ENCODE data around the gene ST7.

The ST7 gene

GRCh38 chr7:117273325-117273724, 320.0 kb downstream of the ST7 start:
- no peak for DNase-seq (ENCODE audit: low spot score)

GRCh38 chr7:117273814-117274225, 320.5 kb downstream of the ST7 start:
- no peak for DNase-seq (ENCODE audit: low spot score)

GRCh38 chr7:117274951-117275350, 321.6 kb downstream of the ST7 start:
- peak; percentile 55 for DNase-seq (ENCODE audit: low spot score)

DNA sequence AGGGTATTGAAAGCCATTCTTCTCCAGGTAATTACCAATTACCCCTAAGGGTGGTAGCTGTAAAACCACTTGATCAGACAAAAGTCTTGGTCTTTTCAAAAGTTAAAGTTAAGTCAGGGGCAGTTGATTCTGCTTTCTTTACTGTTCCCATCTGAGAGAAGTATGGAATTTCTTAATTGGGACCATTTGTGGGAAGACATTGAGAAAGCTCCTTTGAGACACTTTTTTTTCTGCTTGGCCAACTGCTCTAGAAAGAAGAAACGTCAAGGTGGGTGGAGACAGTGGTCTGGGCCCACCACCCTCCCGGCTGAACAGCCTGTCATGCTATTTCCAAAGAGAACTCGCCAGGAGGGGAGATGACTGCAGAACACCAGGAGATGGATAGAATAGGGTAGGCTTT, 324.3 kb downstream of the ST7 start:
- no peak for DNase-seq (ENCODE audit: low spot score)

- no peak for DNase-seq (ENCODE audit: low spot score)
These were observed 324.7 kb downstream of the ST7 start for GRCh38 chr7:117278040-117278439.

DNA sequence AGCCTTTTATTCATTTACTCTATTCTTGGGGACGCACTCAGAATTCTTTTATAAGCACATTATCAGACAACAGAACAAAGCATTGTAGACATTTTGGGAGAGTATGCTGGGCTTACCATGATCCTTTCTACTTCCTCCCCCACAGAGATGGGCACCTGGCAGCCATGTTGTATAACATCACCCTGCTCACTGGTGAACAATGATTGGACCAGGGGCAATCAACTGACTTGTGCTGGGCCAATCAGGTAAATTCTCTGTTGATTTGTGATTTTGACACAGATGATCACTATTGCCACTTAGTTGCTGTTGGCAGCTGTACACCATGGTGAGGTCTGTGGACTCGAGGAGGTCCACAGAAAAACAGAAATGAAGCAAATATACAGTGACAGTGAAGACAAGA, 325.9 kb downstream of the ST7 start:
- no peak for DNase-seq (ENCODE audit: low spot score)
